PC-9 (cell line): ENCODE measurements around the gene TBC1D16. TPM values are rescaled to one million over a fixed set of nuclear protein-coding genes. Genes with fewer than 3 reads are reported as not detected.
"Not testable (repeated sequence)": the region's sequence is repeated elsewhere in the genome, so short reads cannot be mapped to it uniquely, and the experiment has no call there.

Experiments used
- BruUV-seq: library from RNA; stranded (reverse); fragments of 400-500 nt; replicated peaks from 2 replicates; lab custom pipeline; 2021; lab: Mats Ljungman, UMichigan
- CTCF ChIA-PET: fragments of 300-600 bp; sonication (Branson Sonifier 250); formaldehyde crosslinking; loops from one replicate; lab custom pipeline; 2022; ENCODE audit warnings: antibody characterized with exemption; lab: Charles Lee
- POLR2A ChIA-PET: fragments of 300-600 bp; sonication (Branson Sonifier 250); formaldehyde crosslinking; loops from one replicate; lab custom pipeline; 2022; ENCODE audit warnings: antibody characterized with exemption; ENCODE audit not compliant: unreplicated experiment; lab: Charles Lee
- DNase-seq, 2 experiments: peaks; one replicate each; pipeline versions ENCODE4 v3.0.0 to v3.0.0-alpha.2; 2015 to 2022; ENCODE audit warnings: mixed read lengths in 1 of 2
- H2AFZ ChIP-seq: fragments of 200-600 bp; sonication (generic); 2 replicates; pipeline ENCODE4 v1.8.1; 2017; ENCODE audit warnings: antibody characterized with exemption
- H3F3A ChIP-seq: fragments of 200-600 bp; sonication (generic); 2 replicates; pipeline ENCODE4 v1.8.1; 2017; ENCODE audit warnings: antibody characterized with exemption, mild to moderate bottlenecking, low read depth; ENCODE audit not compliant: insufficient read depth
- H3K27ac ChIP-seq: fragments of 200-600 bp; sonication (generic); 2 replicates; pipeline ENCODE4 v1.6.1; 2016; ENCODE audit warnings: mixed run types
- H3K27me3 ChIP-seq: fragments of 200-600 bp; sonication (generic); 2 replicates; pipeline ENCODE4 v1.6.1; 2016; ENCODE audit warnings: low read depth, mixed run types; ENCODE audit not compliant: insufficient read depth
- H3K36me3 ChIP-seq: fragments of 200-600 bp; sonication (generic); 2 replicates; pipeline ENCODE4 v1.6.1; 2016; ENCODE audit warnings: low read depth, mixed run types
- H3K4me1 ChIP-seq: fragments of 200-600 bp; sonication (generic); replicated peaks from 2 replicates; pipeline ENCODE4 v1.6.1; 2016; ENCODE audit warnings: mixed run types; ENCODE audit not compliant: insufficient read depth
- H3K4me2 ChIP-seq: fragments of 200-600 bp; sonication (generic); 2 replicates; pipeline ENCODE4 v1.6.1; 2017; ENCODE audit warnings: mixed run types
- H3K4me3 ChIP-seq: fragments of 200-600 bp; sonication (generic); 2 replicates; pipeline ENCODE4 v1.6.1; 2016; ENCODE audit warnings: mixed run types
- H3K79me2 ChIP-seq: fragments of 200-600 bp; sonication (generic); 2 replicates; pipeline ENCODE4 v1.6.1; 2017; ENCODE audit warnings: low read depth, mixed run types
- H3K9me2 ChIP-seq: fragments of 200-600 bp; sonication (generic); 2 replicates; pipeline ENCODE4 v1.8.1; 2017; ENCODE audit warnings: mild to moderate bottlenecking; ENCODE audit not compliant: insufficient read depth
- H3K9me3 ChIP-seq: fragments of 200-600 bp; sonication (generic); 2 replicates; pipeline ENCODE4 v1.8.1; 2016; ENCODE audit warnings: low read depth; ENCODE audit not compliant: insufficient read depth
- H4K20me1 ChIP-seq: fragments of 200-600 bp; sonication (generic); 2 replicates; pipeline ENCODE4 v1.8.1; 2017; ENCODE audit not compliant: insufficient read depth
- EZH2 ChIP-seq: fragments of 200-600 bp; sonication (generic); IDR thresholded peaks from 2 replicates; pipeline ENCODE4 v1.8.0; 2017; ENCODE audit warnings: antibody characterized with exemption, low read depth
- intact Hi-C: fragments of 100-400 bp; cut with micrococcal nuclease; formaldehyde crosslinking; loops from one replicate; pipeline ENCODE4 v1.10.0; 2022; ENCODE audit not compliant: unreplicated experiment
- total RNA-seq: library from RNA; stranded (reverse); gene quantifications from 2 replicates; pipeline ENCODE4 v1.2.3, GENCODE V29; 2021
- TF ChIP-seq, protein P1 (sequence below): fragments of 200-600 bp; sonication (generic); conservative IDR thresholded peaks from 2 replicates; pipeline ENCODE4 v1.6.1; 2017; ENCODE audit warnings: mixed run types, antibody characterized with exemption, mild to moderate bottlenecking, moderate library complexity

Gene TBC1D16
- total RNA-seq, 1 experiment from 2014 or later, result 41.7 TPM

- Histone ChIP-seq H3K36me3 (no peaks in the 10 kb centered on the region), H3F3A (peaks cover 40% of the 10 kb centered on the region), H3K27ac (no peak overlapping the region), H3K79me2 (no peaks in the 10 kb centered on the region), H3K9me3 (no peaks in the 10 kb centered on the region), H3K4me1 (peaks cover 36% of the 10 kb centered on the region), H3K4me2 (no peak overlapping the region), H3K4me3 (no peak overlapping the region), H2AFZ (no peak overlapping the region), H3K27me3 (no peaks in the 10 kb centered on the region), H4K20me1 (no peaks in the 10 kb centered on the region), H3K9me2 (no peaks in the 10 kb centered on the region)
- intact Hi-C loops, result no loop called here
- TF ChIP-seq EZH2, result no peak
- TF ChIP-seq, protein P1, sequence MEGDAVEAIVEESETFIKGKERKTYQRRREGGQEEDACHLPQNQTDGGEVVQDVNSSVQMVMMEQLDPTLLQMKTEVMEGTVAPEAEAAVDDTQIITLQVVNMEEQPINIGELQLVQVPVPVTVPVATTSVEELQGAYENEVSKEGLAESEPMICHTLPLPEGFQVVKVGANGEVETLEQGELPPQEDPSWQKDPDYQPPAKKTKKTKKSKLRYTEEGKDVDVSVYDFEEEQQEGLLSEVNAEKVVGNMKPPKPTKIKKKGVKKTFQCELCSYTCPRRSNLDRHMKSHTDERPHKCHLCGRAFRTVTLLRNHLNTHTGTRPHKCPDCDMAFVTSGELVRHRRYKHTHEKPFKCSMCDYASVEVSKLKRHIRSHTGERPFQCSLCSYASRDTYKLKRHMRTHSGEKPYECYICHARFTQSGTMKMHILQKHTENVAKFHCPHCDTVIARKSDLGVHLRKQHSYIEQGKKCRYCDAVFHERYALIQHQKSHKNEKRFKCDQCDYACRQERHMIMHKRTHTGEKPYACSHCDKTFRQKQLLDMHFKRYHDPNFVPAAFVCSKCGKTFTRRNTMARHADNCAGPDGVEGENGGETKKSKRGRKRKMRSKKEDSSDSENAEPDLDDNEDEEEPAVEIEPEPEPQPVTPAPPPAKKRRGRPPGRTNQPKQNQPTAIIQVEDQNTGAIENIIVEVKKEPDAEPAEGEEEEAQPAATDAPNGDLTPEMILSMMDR, result no peak
- no TSS peak for BruUV-seq
- ChIA-PET POLR2A (no interaction called here), CTCF (no interaction called here)
- no peak for DNase-seq
Measured at GRCh38 chr17:79995696-79996095, 40.0 kb downstream of the TBC1D16 start.

GRCh38 chr17:79994602-79995001 lies 41.1 kb downstream of the TBC1D16 start:
- ChIA-PET CTCF (interaction anchor here (1.1 kb wide), 1 partner anchor 14 kb away, joined by 3 read pairs; no protein-coding TSS in a partner anchor), POLR2A (interaction anchor here (0.9 kb wide), 1 partner anchor 797 kb away, joined by 6 read pairs; no protein-coding TSS in a partner anchor)
- no peak for DNase-seq
- H3K9me2 ChIP-seq, result no peaks in the 10 kb centered on the region
- H2AFZ ChIP-seq, result no peak overlapping the region
- peak overlapping the region; percentile 61 for H3K4me2 ChIP-seq
- no peak for TF ChIP-seq EZH2
- TF ChIP-seq, protein P1, result no peak
- no peaks in the 10 kb centered on the region for H3K9me3 ChIP-seq
- H3K4me1 ChIP-seq, result peaks cover 36% of the 10 kb centered on the region
- no TSS peak for BruUV-seq
- intact Hi-C loops, result loop anchor here (5.0 kb wide), 2 partner anchors 77 to 142 kb away; no protein-coding TSS in a partner anchor
- H3K36me3 ChIP-seq, result no peaks in the 10 kb centered on the region
- peaks cover 40% of the 10 kb centered on the region for H3F3A ChIP-seq
- no peaks in the 10 kb centered on the region for H3K27me3 ChIP-seq
- H3K79me2 ChIP-seq, result no peaks in the 10 kb centered on the region
- peak overlapping the region; percentile 100 for H3K27ac ChIP-seq
- H4K20me1 ChIP-seq, result no peaks in the 10 kb centered on the region
- H3K4me3 ChIP-seq, result no peak overlapping the region; the same call in 1 of the 2 replicates

GRCh38 chr17:79994228-79994569 lies 41.5 kb downstream of the TBC1D16 start:
- ChIA-PET POLR2A (interaction anchor here (0.9 kb wide), 1 partner anchor 798 kb away, joined by 6 read pairs; no protein-coding TSS in a partner anchor), CTCF (interaction anchor here (0.8 to 1.1 kb wide), 3 partner anchors 14 to 248 kb away, joined by 3 read pairs; no protein-coding TSS in a partner anchor)
- H3K9me3 ChIP-seq, H3K79me2 ChIP-seq, H3K36me3 ChIP-seq, H3K27me3 ChIP-seq, H2AFZ ChIP-seq, DNase-seq, BruUV-seq, H4K20me1 ChIP-seq, H3K9me2 ChIP-seq: not testable (repeated sequence)
- H3K4me2 ChIP-seq, result peak overlapping the region; percentile 61
- H3K4me1 ChIP-seq, result peaks cover 36% of the 10 kb centered on the region
- peak overlapping the region; percentile 100 for H3K27ac ChIP-seq
- peaks cover 40% of the 10 kb centered on the region for H3F3A ChIP-seq
- H3K4me3 ChIP-seq, result peak overlapping the region; percentile 33; the same call in 1 of the 2 replicates
- intact Hi-C loops, result loop anchor here (5.0 kb wide), 2 partner anchors 77 to 142 kb away; no protein-coding TSS in a partner anchor
